ENCODE results near the gene HTATSF1. TPM values are rescaled to one million over a fixed set of nuclear protein-coding genes. Genes with fewer than 3 reads are reported as not detected.

HTATSF1 gene, protein sequence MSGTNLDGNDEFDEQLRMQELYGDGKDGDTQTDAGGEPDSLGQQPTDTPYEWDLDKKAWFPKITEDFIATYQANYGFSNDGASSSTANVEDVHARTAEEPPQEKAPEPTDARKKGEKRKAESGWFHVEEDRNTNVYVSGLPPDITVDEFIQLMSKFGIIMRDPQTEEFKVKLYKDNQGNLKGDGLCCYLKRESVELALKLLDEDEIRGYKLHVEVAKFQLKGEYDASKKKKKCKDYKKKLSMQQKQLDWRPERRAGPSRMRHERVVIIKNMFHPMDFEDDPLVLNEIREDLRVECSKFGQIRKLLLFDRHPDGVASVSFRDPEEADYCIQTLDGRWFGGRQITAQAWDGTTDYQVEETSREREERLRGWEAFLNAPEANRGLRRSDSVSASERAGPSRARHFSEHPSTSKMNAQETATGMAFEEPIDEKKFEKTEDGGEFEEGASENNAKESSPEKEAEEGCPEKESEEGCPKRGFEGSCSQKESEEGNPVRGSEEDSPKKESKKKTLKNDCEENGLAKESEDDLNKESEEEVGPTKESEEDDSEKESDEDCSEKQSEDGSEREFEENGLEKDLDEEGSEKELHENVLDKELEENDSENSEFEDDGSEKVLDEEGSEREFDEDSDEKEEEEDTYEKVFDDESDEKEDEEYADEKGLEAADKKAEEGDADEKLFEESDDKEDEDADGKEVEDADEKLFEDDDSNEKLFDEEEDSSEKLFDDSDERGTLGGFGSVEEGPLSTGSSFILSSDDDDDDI
- polyA plus RNA-seq (2012; ENCODE audit: low read depth, missing spikeins): 23.7 TPM

DNA sequence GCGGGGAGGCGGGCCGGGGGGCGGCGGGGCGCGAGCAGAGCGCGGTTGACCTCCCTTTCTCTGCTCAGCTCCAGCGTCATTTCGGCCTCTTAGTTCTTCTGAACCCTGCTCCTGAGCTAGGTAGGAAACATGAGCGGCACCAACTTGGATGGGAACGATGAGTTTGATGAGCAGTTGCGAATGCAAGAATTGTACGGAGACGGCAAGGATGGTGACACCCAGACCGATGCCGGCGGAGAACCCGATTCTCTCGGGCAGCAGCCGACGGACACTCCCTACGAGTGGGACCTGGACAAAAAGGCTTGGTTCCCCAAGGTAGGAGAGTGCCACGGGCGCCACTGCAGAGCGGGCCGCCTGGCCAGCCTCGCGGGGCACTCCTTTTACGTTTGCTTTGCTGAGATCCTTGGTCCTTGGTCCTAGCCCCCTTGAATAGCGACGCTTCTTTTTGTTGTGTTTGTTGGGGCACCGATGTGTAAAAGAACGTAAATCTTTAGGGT, at the start of gene HTATSF1:
HTATSF1 (plus strand) TSS at position 37 of the 497 bp plus-strand sequence; CDS start at position 130, 93 bp downstream.
- DNase-seq (ENCODE audit: insufficient read length, low spot score): no peak
- TF ChIP-seq PAX5 (IDR thresholded peaks at IDR 0.05; ENCODE audit: insufficient read depth, low read length, severe bottlenecking) (no peak), POLR2A (IDR thresholded peaks at IDR 0.05; ENCODE audit: low read depth, low read length) (no peak), SPI1 (IDR thresholded peaks at IDR 0.05; ENCODE audit: low read depth, low read length) (no peak), POLR2AphosphoS5 (IDR thresholded peaks at IDR 0.05; ENCODE audit: low read depth, low read length) (no peak), POU2F2 (IDR thresholded peaks at IDR 0.05; ENCODE audit: low read depth, low read length) (no peak), TAF1 (IDR thresholded peaks at IDR 0.05; ENCODE audit: low read depth, low read length) (no peak)
- FAIRE-seq: no peak

- FAIRE-seq: no peak
- no peak for TF ChIP-seq SPI1 (IDR thresholded peaks at IDR 0.05; ENCODE audit: low read depth, low read length)
- TF ChIP-seq PAX5 (IDR thresholded peaks at IDR 0.05; ENCODE audit: insufficient read depth, low read length, severe bottlenecking): no peak
- TF ChIP-seq POLR2AphosphoS5 (IDR thresholded peaks at IDR 0.05; ENCODE audit: low read depth, low read length): no peak
- TF ChIP-seq TAF1 (IDR thresholded peaks at IDR 0.05; ENCODE audit: low read depth, low read length): no peak
- TF ChIP-seq POLR2A (IDR thresholded peaks at IDR 0.05; ENCODE audit: low read depth, low read length): no peak
- no peak for TF ChIP-seq POU2F2 (IDR thresholded peaks at IDR 0.05; ENCODE audit: low read depth, low read length)
- DNase-seq (ENCODE audit: insufficient read length, low spot score): no peak
Measured at GRCh38 chrX:136447968-136448367, 49.4 kb upstream of the HTATSF1 start.

- FAIRE-seq: no peak
Measured at GRCh38 chrX:136450050-136450830, 47.2 kb upstream of the HTATSF1 start.

GRCh38 chrX:136452614-136453013, 44.8 kb upstream of the HTATSF1 start:
- no peak for DNase-seq (ENCODE audit: insufficient read length, low spot score)
- no peak for TF ChIP-seq POLR2AphosphoS5 (IDR thresholded peaks at IDR 0.05; ENCODE audit: low read depth, low read length)
- no peak for TF ChIP-seq POLR2A (IDR thresholded peaks at IDR 0.05; ENCODE audit: low read depth, low read length)
- no peak for TF ChIP-seq SPI1 (IDR thresholded peaks at IDR 0.05; ENCODE audit: low read depth, low read length)
- TF ChIP-seq PAX5 (IDR thresholded peaks at IDR 0.05; ENCODE audit: insufficient read depth, low read length, severe bottlenecking): no peak
- no peak for FAIRE-seq

More at GRCh38 chrX:136450050-136450830, 47.2 kb upstream of the HTATSF1 start:
- DNase-seq (ENCODE audit: insufficient read length, low spot score): no peak
- no peak for TF ChIP-seq POLR2A (IDR thresholded peaks at IDR 0.05; ENCODE audit: low read depth, low read length)

DNA sequence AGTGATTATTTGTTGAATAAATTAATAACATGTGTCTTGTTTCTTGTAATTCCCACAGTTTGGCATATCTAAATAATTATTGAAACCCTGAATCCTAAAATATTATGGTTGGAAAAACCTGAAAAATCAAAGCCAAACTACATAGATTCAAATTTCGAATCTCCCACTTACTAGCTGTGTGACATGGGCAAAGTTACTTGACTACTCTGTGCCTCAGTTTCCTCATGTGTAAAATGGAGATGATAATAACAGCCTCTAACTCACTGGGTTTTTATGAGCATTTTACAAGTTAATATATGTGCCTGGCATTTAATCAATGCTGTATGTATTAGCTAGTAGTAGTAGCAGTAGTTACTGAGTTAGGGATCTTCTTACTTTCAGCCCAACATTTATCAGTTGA, 44.3 kb upstream of the HTATSF1 start:
- no peak for FAIRE-seq
- no peak for DNase-seq (ENCODE audit: insufficient read length, low spot score)
- no peak for TF ChIP-seq POU2F2 (IDR thresholded peaks at IDR 0.05; ENCODE audit: low read depth, low read length)
- TF ChIP-seq POLR2A (IDR thresholded peaks at IDR 0.05; ENCODE audit: low read depth, low read length): no peak
- TF ChIP-seq SPI1 (IDR thresholded peaks at IDR 0.05; ENCODE audit: low read depth, low read length): no peak
- no peak for TF ChIP-seq POLR2AphosphoS5 (IDR thresholded peaks at IDR 0.05; ENCODE audit: low read depth, low read length)
- TF ChIP-seq PAX5 (IDR thresholded peaks at IDR 0.05; ENCODE audit: insufficient read depth, low read length, severe bottlenecking): no peak
- TF ChIP-seq TAF1 (IDR thresholded peaks at IDR 0.05; ENCODE audit: low read depth, low read length): no peak

- FAIRE-seq (no peak), DNase-seq (ENCODE audit: insufficient read length, low spot score) (no peak)
- no peak for TF ChIP-seq POU2F2 (IDR thresholded peaks at IDR 0.05; ENCODE audit: low read depth, low read length)
- no peak for TF ChIP-seq SPI1 (IDR thresholded peaks at IDR 0.05; ENCODE audit: low read depth, low read length)
Measured at GRCh38 chrX:136453771-136454170, 43.6 kb upstream of the HTATSF1 start.

DNA sequence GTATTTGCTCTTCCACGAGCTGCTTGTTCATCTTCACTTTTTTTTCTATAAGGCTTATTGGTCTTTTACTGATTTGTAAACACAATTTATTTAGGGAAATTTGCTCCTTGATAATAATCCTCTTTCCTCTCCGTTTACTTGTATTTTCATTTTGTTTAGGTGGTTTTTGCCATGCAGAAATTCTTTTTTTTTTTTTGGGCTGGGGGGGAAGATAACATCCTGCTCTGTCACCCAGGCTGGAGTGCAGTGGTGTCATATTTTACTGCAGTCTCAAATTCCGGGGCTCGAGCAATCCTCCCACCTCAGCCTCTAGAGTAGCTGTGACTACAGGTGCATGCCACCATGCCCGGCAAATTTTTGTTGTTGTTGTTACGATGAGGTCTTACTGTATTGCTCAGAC, 41.3 kb upstream of the HTATSF1 start:
- FAIRE-seq: no peak
- no peak for TF ChIP-seq POU2F2 (IDR thresholded peaks at IDR 0.05; ENCODE audit: low read depth, low read length)
- no peak for TF ChIP-seq POLR2AphosphoS5 (IDR thresholded peaks at IDR 0.05; ENCODE audit: low read depth, low read length)
- TF ChIP-seq TAF1 (IDR thresholded peaks at IDR 0.05; ENCODE audit: low read depth, low read length): no peak
- no peak for TF ChIP-seq SPI1 (IDR thresholded peaks at IDR 0.05; ENCODE audit: low read depth, low read length)
- DNase-seq (ENCODE audit: insufficient read length, low spot score): no peak

- DNase-seq (ENCODE audit: insufficient read length, low spot score): no peak
- TF ChIP-seq POU2F2 (IDR thresholded peaks at IDR 0.05; ENCODE audit: low read depth, low read length) (no peak), PAX5 (IDR thresholded peaks at IDR 0.05; ENCODE audit: insufficient read depth, low read length, severe bottlenecking) (no peak)
- FAIRE-seq: no peak
Measured at GRCh38 chrX:136457303-136457917, 40.0 kb upstream of the HTATSF1 start.

DNA sequence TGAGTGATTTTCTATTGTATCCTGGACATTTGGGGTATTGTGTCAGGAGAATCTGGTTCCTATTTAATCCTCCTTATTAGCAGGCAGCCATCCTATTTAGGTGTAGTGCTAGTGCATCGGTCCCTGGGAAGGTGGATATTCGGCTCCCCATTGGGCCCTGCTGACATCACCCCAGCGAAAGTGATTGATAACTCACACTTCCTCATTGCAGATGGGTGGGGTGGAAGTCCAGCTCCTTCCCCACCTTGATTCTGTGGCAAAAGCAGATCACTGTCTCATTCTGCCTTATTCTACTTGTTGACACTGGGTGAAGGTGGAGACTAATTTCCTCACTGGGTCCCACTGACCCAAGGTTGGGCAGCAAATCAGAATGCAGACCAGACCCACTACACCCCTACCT, 32.8 kb upstream of the HTATSF1 start:
- FAIRE-seq: no peak
- peak; percentile 40 for TF ChIP-seq SPI1 (IDR thresholded peaks at IDR 0.05; ENCODE audit: low read depth, low read length)
- TF ChIP-seq POU2F2 (IDR thresholded peaks at IDR 0.05; ENCODE audit: low read depth, low read length): no peak
- no peak for TF ChIP-seq POLR2AphosphoS5 (IDR thresholded peaks at IDR 0.05; ENCODE audit: low read depth, low read length)
- DNase-seq (ENCODE audit: insufficient read length, low spot score): no peak

All from GM12891 (cell line).